ENCODE measurements around the gene KL. TPM values are rescaled to one million over a fixed set of nuclear protein-coding genes. Genes with fewer than 3 reads are reported as not detected.
A peak's percentile ranks its signal among the peaks of the same experiment; 100 is the strongest.

The KL gene
- total RNA-seq, 3 donors from 2014 or later (not counting 1 experiment from before 2014, with no cell fraction given) = not detected

DNA sequence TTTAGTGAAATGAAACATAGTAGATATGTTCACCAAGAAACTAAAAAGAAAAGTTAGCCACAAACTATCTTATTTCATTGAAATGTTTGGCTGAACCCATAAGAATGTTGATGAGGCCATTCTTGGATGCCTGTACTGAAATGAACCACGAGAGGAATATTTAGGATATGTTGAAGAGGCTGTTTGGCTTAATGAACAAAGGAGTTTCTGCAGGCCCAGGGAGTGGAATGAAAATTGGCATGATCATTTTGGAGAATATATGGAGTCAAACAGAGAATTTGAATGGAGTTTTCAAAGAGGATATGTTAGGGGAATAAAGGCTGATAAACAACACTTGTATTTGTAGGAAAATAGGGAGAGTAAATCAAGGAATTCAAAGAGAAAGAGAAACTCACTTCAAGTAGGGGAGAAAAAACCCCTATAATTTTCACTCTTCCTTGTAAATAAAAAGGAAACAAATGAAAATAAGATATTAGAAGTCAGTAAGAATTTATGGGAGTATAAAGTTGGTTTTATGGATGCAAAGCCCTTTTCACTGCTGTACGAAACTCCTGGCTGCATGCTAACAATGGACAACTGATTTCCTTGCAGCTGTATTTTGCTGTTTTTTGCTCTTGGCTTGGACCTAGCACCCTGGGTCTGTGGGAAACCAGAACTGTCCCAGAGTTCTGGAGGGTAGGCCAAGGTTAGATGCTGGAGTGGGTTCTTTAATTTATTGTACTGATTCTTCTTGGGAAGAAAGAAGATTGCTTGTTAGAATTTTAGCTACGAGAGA lies 36.5 kb downstream of the KL start:
- no peak overlapping the region for H3K27ac Mint-ChIP-seq
- no peaks in the 10 kb centered on the region for H3K36me3 Mint-ChIP-seq
- Histone ChIP-seq H3K27ac (ENCODE audit: low read length) (no peak overlapping the region), H3K27me3 (ENCODE audit: control insufficient read depth, insufficient read depth, low read length) (no peaks in the 10 kb centered on the region), H3K4me1 (ENCODE audit: control insufficient read depth, insufficient read depth, low read length) (no peaks in the 10 kb centered on the region), H3K9me3 (ENCODE audit: control insufficient read depth, insufficient read depth, low read length) (no peaks in the 10 kb centered on the region), H3K36me3 (ENCODE audit: control insufficient read depth, insufficient read depth, low read length) (no peaks in the 10 kb centered on the region), H3K4me3 (ENCODE audit: low read length) (no peak overlapping the region)
- no peaks in the 10 kb centered on the region for H3K4me1 Mint-ChIP-seq
- WGBS (ENCODE audit: insufficient coverage) = 78% methylated on average over 2 of the region's 3 CpGs
- peaks cover 0 to 16% of the 10 kb centered on the region in 2 donors for H3K27me3 Mint-ChIP-seq (ENCODE audit: low read depth in 2 of 2)
- TF ChIP-seq, protein P1, sequence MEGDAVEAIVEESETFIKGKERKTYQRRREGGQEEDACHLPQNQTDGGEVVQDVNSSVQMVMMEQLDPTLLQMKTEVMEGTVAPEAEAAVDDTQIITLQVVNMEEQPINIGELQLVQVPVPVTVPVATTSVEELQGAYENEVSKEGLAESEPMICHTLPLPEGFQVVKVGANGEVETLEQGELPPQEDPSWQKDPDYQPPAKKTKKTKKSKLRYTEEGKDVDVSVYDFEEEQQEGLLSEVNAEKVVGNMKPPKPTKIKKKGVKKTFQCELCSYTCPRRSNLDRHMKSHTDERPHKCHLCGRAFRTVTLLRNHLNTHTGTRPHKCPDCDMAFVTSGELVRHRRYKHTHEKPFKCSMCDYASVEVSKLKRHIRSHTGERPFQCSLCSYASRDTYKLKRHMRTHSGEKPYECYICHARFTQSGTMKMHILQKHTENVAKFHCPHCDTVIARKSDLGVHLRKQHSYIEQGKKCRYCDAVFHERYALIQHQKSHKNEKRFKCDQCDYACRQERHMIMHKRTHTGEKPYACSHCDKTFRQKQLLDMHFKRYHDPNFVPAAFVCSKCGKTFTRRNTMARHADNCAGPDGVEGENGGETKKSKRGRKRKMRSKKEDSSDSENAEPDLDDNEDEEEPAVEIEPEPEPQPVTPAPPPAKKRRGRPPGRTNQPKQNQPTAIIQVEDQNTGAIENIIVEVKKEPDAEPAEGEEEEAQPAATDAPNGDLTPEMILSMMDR (IDR thresholded peaks at IDR 0.05) = no peak
- DNase-seq = no peak
- H3K9me3 Mint-ChIP-seq = peaks cover 0 to 2% of the 10 kb centered on the region in 2 donors
- no peak for ATAC-seq
- H3K4me3 Mint-ChIP-seq = no peak overlapping the region
- intact Hi-C loops (cut with micrococcal nuclease) = no loop called here

DNA sequence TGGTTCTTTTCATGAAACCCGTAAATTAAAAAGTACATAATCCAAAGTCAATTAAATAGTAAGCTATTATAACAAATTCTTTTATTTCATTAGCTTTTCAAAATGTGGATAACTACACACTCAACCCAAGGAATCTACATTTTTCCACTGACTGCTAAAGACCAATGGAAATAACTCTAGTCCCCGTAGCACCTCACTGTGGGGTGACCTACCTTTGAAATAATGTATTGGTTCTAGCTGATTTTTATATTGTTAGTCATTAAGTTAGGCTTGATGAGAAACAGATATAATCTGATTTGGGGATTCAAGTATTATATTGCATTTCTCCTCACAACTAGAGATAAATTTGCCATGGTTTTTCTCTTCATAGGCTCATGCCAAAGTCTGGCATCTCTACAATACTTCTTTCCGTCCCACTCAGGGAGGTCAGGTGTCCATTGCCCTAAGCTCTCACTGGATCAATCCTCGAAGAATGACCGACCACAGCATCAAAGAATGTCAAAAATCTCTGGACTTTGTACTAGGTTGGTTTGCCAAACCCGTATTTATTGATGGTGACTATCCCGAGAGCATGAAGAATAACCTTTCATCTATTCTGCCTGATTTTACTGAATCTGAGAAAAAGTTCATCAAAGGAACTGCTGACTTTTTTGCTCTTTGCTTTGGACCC lies 37.3 kb downstream of the KL start:
- H3K27me3 Mint-ChIP-seq (ENCODE audit: low read depth in 2 of 2) = peaks cover 0 to 13% of the 10 kb centered on the region in 2 donors
- H3K4me1 Mint-ChIP-seq = no peaks in the 10 kb centered on the region
- no peak overlapping the region for H3K27ac ChIP-seq (ENCODE audit: low read length)
- H3K4me3 ChIP-seq (ENCODE audit: low read length) = no peak overlapping the region
- ATAC-seq (no peak), DNase-seq (no peak)
- H3K9me3 Mint-ChIP-seq = peaks cover 0 to 2% of the 10 kb centered on the region in 2 donors
- H3K4me1 ChIP-seq (ENCODE audit: control insufficient read depth, insufficient read depth, low read length) = no peaks in the 10 kb centered on the region
- H3K36me3 Mint-ChIP-seq = no peaks in the 10 kb centered on the region
- no peak overlapping the region for H3K4me3 Mint-ChIP-seq
- no peaks in the 10 kb centered on the region for H3K36me3 ChIP-seq (ENCODE audit: control insufficient read depth, insufficient read depth, low read length)
- TF ChIP-seq, protein P1 (IDR thresholded peaks at IDR 0.05) = no peak
- no peaks in the 10 kb centered on the region for H3K27me3 ChIP-seq (ENCODE audit: control insufficient read depth, insufficient read depth, low read length)
- intact Hi-C loops (cut with micrococcal nuclease) = no loop called here
- no peak overlapping the region for H3K27ac Mint-ChIP-seq
- H3K9me3 ChIP-seq (ENCODE audit: control insufficient read depth, insufficient read depth, low read length) = no peaks in the 10 kb centered on the region
- 89% methylated on average over 5 of the region's 7 CpGs for WGBS (ENCODE audit: insufficient coverage)

DNA sequence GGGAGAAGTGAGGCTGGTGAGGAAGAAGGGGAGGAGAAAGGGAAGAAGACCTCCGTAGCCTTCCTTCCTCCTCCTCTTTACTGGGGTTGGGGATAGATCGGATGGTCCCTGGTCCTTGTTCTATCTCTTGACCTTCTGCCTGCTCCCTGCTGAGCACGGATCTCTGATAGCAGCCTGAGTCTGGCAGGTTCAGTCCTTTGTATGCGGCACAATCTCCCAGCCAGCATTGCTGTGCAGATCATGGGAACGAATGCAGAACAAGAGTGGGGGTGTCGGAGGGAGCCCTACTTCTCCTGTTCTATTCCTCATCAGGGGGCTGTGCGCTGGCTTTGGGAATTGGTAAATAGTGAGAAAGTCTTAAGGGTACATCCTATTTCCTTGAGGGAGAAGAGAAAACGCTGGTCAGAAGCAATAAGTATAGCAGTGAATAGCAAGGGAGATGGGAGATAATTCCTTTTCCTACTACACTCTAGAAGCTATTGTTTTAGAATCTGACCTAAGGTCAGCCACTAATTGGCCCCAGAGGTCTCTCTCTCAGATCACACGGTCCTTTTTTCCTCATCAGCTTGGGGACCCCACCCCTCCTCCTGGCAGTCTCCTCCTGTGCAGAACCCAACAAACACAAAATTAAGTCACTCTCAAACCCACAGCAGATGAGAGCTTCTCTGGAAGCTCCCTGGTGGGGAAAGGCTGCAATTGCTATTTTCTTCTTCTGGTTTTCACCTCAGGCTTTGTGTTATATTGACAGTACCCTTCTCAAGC lies 41.0 kb downstream of the KL start:
- WGBS (ENCODE audit: insufficient coverage) = 81% methylated on average over 7 of the region's 9 CpGs
- peaks cover 0 to 3% of the 10 kb centered on the region in 2 donors for H3K27me3 Mint-ChIP-seq (ENCODE audit: low read depth in 2 of 2)
- Histone ChIP-seq H3K4me1 (ENCODE audit: control insufficient read depth, insufficient read depth, low read length) (no peaks in the 10 kb centered on the region), H3K27me3 (ENCODE audit: control insufficient read depth, insufficient read depth, low read length) (no peaks in the 10 kb centered on the region), H3K9me3 (ENCODE audit: control insufficient read depth, insufficient read depth, low read length) (no peaks in the 10 kb centered on the region), H3K27ac (ENCODE audit: low read length) (no peak overlapping the region), H3K36me3 (ENCODE audit: control insufficient read depth, insufficient read depth, low read length) (no peaks in the 10 kb centered on the region), H3K4me3 (ENCODE audit: low read length) (no peak overlapping the region)
- ATAC-seq (no peak), DNase-seq (peak in 1 of 2 donors; percentile 9)
- H3K4me3 Mint-ChIP-seq = no peak overlapping the region
- intact Hi-C loops (cut with micrococcal nuclease) = no loop called here
- H3K4me1 Mint-ChIP-seq = no peaks in the 10 kb centered on the region
- TF ChIP-seq, protein P1 (IDR thresholded peaks at IDR 0.05) = no peak
- H3K9me3 Mint-ChIP-seq = no peaks in the 10 kb centered on the region
- H3K27ac Mint-ChIP-seq = no peak overlapping the region
- no peaks in the 10 kb centered on the region for H3K36me3 Mint-ChIP-seq
